ENCODE measurements around the gene MRM3.

The MRM3 gene

GRCh38 chr17:781805-782731 is at the start of gene MRM3, which contains the start of gene GLOD4:
Gene MRM3 (plus strand): TSS chr17:782353. CDS start chr17:782379, 26 bp downstream.
Gene GLOD4 (minus strand): TSS chr17:782280. CDS start chr17:782255, 25 bp downstream.
- DNase-seq (ENCODE audit: extremely low spot score), result peak; percentile 98
- POLR2A ChIA-PET, result interaction anchor here (0.6 kb wide), 1 partner anchor 39 kb away, joined by 3 read pairs; no protein-coding TSS in a partner anchor
- no peak for TF ChIP-seq CTCF (IDR thresholded peaks at IDR 0.05; ENCODE audit: control extremely low read depth, extremely low read depth, low read depth, missing control alignments)
- CTCF ChIA-PET, result interaction anchor here (1.0 to 3.4 kb wide), 9 partner anchors 11 to 217 kb away, joined by 3 to 15 read pairs (median 3); partner anchors contain the start of genes GEMIN4 and TIMM22

GRCh38 chr17:732902-733720 is 49.0 kb upstream of the MRM3 start:
- peak; percentile 52 for DNase-seq (ENCODE audit: extremely low spot score)
- TF ChIP-seq CTCF (IDR thresholded peaks at IDR 0.05; ENCODE audit: control extremely low read depth, extremely low read depth, low read depth, missing control alignments), result no peak
- ChIA-PET CTCF (interaction anchor here (1.3 kb wide), 1 partner anchor 15 kb away, joined by 3 read pairs; no protein-coding TSS in a partner anchor), POLR2A (no interaction called here)

GRCh38 chr17:733743-734142 is 48.4 kb upstream of the MRM3 start:
- ChIA-PET POLR2A (no interaction called here), CTCF (interaction anchor here (1.1 to 1.3 kb wide), 2 partner anchors 14 to 33 kb away, joined by 3 read pairs; no protein-coding TSS in a partner anchor)
- TF ChIP-seq CTCF (IDR thresholded peaks at IDR 0.05; ENCODE audit: control extremely low read depth, extremely low read depth, low read depth, missing control alignments), result no peak
- DNase-seq (ENCODE audit: extremely low spot score), result no peak

GRCh38 chr17:737561-738113 is 44.5 kb upstream of the MRM3 start:
- no peak for TF ChIP-seq CTCF (IDR thresholded peaks at IDR 0.05; ENCODE audit: control extremely low read depth, extremely low read depth, low read depth, missing control alignments)
- no peak for DNase-seq (ENCODE audit: extremely low spot score)
- ChIA-PET CTCF (interaction anchor here (1.7 to 3.8 kb wide), 3 partner anchors 15 to 38 kb away, joined by 5 to 10 read pairs (median 5); no protein-coding TSS in a partner anchor), POLR2A (no interaction called here)

GRCh38 chr17:740240-741017 is 41.7 kb upstream of the MRM3 start:
- no peak for TF ChIP-seq CTCF (IDR thresholded peaks at IDR 0.05; ENCODE audit: control extremely low read depth, extremely low read depth, low read depth, missing control alignments)
- POLR2A ChIA-PET, result no interaction called here
- peak; percentile 75 for DNase-seq (ENCODE audit: extremely low spot score)
- CTCF ChIA-PET, result interaction anchor here (1.1 to 1.7 kb wide), 3 partner anchors 9 to 12 kb away, joined by 3 to 4 read pairs (median 3); partner anchors contain the start of gene GEMIN4
